GM18870 (cell line): ENCODE measurements around the gene NCF4.

Experiments used
- ATAC-seq: cut with Tn5 transposase; IDR thresholded peaks from one replicate; pipeline ENCODE4 v1.9.1; 2021; ENCODE audit warnings: moderate library complexity; ENCODE audit not compliant: unreplicated experiment

NCF4 gene

DNA sequence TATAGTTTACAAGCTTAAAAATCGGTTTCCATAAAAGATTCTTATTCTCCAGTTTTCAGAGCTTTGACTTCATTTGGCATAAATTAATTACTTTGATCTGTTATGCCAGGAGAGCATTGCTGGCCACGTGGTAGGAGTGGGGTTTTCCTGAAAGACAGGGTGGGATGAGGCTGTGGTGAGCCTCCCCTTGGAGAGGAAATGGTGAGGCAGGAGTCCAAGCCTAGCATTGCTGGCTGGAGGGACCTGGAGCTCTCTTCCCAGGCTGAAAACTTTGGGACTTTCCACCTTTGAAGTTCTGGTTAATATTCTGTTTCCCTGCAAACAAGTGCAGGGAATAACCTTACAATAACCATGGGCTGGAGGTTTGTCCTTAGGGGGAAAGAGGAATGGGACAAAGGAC is 31.5 kb downstream of the NCF4 start:
- no peak for ATAC-seq

- ATAC-seq: no peak
Observed at GRCh38 chr22:36893262-36893661, 32.5 kb downstream of the NCF4 start.

- no peak for ATAC-seq
Observed at GRCh38 chr22:36894266-36894665, 33.5 kb downstream of the NCF4 start.

DNA sequence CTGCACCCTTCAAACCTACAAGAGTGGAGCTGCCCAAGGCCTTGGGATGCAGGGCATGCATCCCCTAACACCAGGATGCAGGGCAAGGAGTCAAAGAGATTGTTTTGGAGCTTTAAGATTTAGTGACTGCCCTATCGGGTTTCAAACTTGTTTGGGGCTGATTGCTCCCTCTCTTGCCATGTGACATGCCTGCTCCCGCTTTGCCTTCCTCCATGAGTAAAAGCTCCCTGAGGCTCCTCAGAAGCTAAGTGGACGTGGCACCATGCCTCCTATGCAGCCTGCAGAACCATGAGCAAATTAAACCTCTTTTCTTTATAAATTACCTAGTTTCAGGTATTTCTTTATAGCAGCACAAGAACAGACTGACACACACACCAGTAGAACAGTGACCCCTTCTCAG is 36.8 kb downstream of the NCF4 start:
- no peak for ATAC-seq

DNA sequence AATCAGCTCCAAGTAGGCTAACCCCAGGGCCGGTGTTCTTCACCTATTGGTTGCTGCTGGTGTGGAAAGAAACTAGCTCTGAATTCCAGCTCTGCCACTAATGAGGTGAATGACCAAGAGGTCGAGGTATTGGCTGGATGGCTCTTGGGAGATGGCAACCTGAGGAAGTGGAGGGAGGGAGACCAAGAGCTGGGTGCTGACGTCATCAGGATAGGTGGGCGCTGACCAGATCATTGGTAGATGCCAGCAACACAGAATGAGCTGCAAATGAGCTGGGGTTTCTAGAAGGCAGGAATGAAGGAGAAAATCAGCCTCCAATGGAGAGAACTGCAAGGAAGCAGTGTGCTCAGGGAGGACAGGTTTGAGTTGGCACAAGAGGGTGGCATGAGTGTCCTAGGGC is 37.9 kb downstream of the NCF4 start:
- no peak for ATAC-seq

DNA sequence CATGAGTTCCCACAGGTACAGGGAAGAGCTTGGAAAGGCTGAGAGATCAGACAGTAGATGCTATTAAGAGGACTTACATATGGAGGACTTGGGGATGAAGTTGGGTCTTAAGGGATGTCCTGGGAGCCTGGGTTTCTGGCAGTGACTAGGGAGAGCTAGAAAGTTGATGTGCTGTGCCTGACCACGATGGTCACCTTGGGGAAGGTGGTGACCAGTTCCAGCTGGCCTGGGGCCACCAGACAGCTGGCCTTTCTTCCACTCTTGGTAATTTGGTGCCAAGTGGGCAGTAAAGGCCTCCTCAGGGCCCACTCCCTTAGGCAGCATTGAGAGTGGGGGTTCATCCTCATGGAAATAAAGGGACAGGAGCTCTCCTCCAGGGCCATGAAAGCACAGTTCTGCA is 38.7 kb downstream of the NCF4 start:
- no peak for ATAC-seq

GRCh38 chr22:36900225-36900624 is 39.4 kb downstream of the NCF4 start:
- no peak for ATAC-seq

GRCh38 chr22:36900880-36901279 is 40.1 kb downstream of the NCF4 start:
- no peak for ATAC-seq

- ATAC-seq: no peak
Observed at GRCh38 chr22:36901411-36902142, 40.8 kb downstream of the NCF4 start.

DNA sequence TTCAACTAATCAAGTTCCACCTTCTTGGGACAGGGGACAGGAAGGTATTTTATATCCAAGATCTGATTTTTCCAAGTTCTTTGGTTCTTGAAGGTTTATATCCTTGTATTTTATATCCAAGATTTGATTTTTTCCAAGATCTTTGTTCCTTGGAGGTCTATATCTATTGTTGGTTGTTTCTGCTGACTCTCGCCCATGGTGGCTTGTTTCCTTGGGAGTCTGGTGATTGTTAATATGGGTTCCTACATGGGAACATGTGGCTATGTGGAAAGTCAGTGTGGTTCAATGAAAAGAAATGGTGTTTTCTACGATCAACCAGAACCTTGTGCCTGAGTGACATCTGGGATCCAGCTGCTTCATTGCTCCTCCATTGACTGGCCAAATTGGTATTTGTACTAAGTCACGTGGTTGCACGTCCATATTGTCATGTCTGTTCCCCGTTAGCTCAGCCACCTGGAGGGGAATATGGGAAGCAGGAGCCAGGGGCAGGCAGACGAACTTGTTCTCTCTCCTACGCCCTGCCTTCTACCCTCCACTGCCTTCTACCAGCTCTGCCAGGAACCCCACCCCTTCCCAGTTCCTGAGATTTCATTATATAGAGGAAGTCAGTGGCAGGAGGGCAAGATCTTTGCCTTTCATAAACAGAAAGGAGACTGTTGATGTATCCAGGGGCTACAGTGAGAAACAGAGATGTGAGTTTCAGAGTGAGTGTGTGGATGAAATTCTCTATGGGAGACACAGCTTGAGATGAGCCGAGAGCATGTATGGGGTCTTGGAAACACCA is 41.5 kb downstream of the NCF4 start:
- no peak for ATAC-seq

GRCh38 chr22:36904260-36904880 is 43.6 kb downstream of the NCF4 start:
- no peak for ATAC-seq

- no peak for ATAC-seq
Observed at GRCh38 chr22:36907253-36908195, 46.7 kb downstream of the NCF4 start.

GRCh38 chr22:36910461-36910860 is 49.7 kb downstream of the NCF4 start:
- ATAC-seq: no peak

DNA sequence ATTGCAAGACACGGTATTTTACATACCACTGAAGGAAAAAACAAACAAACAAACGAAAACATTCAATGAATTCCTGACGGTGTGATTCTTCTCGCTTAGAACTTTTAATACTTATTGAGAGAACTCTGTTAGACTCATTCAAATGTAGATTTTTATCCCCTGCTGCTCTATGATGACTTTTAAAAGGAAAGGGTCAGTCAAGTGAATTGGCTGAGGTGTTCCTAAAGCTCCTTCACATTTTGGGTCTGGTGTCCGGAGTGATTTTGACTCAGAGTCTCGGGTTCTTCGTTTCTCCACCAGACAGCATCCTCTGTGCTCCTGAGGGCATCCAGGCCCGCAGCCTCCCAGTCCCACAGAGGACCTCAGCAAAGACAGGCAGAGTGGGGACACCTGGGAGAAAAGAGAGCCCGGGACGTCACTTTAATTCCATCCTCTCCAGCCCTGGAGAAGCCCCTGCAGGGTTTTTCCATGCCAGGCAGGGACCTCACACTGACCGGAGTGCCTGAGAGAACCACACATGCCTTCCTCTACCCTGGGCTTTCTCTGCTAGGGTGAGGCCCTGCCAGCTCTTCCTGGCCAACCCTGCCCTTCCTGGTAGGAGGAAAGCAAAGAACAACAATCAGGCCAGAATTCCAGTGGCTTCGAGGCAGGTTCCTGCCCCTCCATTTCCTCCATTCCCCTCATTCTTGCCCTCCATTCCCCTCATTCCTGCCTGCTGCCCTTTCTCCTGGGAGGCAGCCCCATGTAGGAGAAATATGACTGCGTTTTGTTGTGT is 51.3 kb downstream of the NCF4 start:
- no peak for ATAC-seq

- no peak for ATAC-seq
Observed at GRCh38 chr22:36912694-36913426, 52.1 kb downstream of the NCF4 start.

GRCh38 chr22:36913427-36914389 is 52.9 kb downstream of the NCF4 start, which contains the start of gene CSF2RB:
CSF2RB (plus strand) TSS chr22:36913628; CDS start chr22:36922208, 8,580 bp downstream.
- no peak for ATAC-seq

- ATAC-seq: no peak
Observed at GRCh38 chr22:36914390-36914752, 53.6 kb downstream of the NCF4 start.

DNA sequence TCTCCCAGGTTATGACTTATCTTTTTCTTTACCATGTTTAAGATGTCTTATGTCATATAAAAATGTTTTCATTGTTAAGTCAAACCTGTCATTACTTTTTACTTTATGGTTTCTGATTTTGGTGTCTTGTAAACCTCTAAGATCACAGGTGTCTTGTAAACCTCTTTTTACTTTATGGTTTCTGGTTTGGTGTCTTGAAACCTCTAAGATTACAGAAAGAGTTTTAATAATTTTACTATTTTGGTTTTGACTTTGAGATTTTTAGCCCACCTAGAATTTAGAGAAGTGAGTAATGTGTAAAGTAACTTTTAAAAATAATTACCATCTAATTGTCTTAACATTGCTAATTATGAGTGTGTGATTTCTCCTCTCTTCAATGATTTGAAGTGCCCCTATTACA is 55.2 kb downstream of the NCF4 start:
- no peak for ATAC-seq
